Peyer's patch (tissue), 4 donors: ENCODE data around the gene C13orf46. TPM values are rescaled to one million over a fixed set of nuclear protein-coding genes. Genes with fewer than 3 reads are reported as not detected.

Experiments
- DNase-seq, 3 donors: peaks; one replicate each; pipeline ENCODE4 v3.0.0-alpha.2; 2017 to 2019
- H3K27ac ChIP-seq, 4 donors: fragments of 200-600 bp; sonication (generic); one replicate each; pipeline ENCODE4 v1.5.1; 2016 to 2019
- H3K27me3 ChIP-seq, 2 donors: fragments of 200-600 bp; sonication (generic); one replicate each; pipeline ENCODE4 v1.5.1; 2019
- H3K36me3 ChIP-seq, 3 donors: fragments of 200-600 bp; sonication (generic); one replicate each; pipeline ENCODE4 v1.5.1; 2016 to 2019
- H3K4me1 ChIP-seq, 4 donors: fragments of 200-600 bp; sonication (generic); one replicate each; pipeline ENCODE4 v1.5.1; 2016 to 2019
- H3K4me3 ChIP-seq, 4 donors: fragments of 200-600 bp; sonication (generic); 1 replicate in 3 of 4; 2 replicates in 1 of 4; pipeline ENCODE4 v1.5.1; 2016 to 2019; ENCODE audit warnings: mild to moderate bottlenecking in 1 of 4
- H3K9me3 ChIP-seq, 4 donors: fragments of 200-600 bp; sonication (generic); one replicate each; pipeline ENCODE4 v1.5.1; 2016 to 2019; ENCODE audit warnings: mild to moderate bottlenecking in 1 of 4
- CTCF ChIP-seq, 6 experiments: fragments of 450-650 bp in 4 of 6; fragments of 200-600 bp in 2 of 6; sonication (generic) in 1 of 6; IDR thresholded peaks; one replicate each; pipeline ENCODE4 v1.5.1; 2017 to 2019; ENCODE audit warnings: antibody characterized with exemption in 6 of 6, mild to moderate bottlenecking in 3 of 6, moderate library complexity in 1 of 6
- POLR2A ChIP-seq, 2 donors: fragments of 450-650 bp; IDR thresholded peaks; one replicate each; pipeline ENCODE4 v1.5.1; 2017; ENCODE audit warnings: antibody characterized with exemption in 2 of 2, mild to moderate bottlenecking in 2 of 2, moderate library complexity in 2 of 2
- total RNA-seq, 4 donors: library from RNA; depleted of rRNA; stranded (reverse); fragments of >200 nt; gene quantifications; one replicate each; pipeline ENCODE4 v1.1.0, GENCODE V29; 2016

The C13orf46 gene
- total RNA-seq, 4 donors from 2014 or later, result 0.35 to 0.83 TPM; not detected in 2

- Histone ChIP-seq H3K36me3 (no peaks in the 10 kb centered on the region), H3K4me3 (no peak overlapping the region)
- TF ChIP-seq CTCF (IDR thresholded peaks at IDR 0.05), result no peak
These were observed 27.9 kb downstream of the C13orf46 start for GRCh38 chr13:113945857-113946408.

GRCh38 chr13:113943821-113944565, 29.9 kb downstream of the C13orf46 start:
- Histone ChIP-seq H3K4me3 (no peak overlapping the region), H3K27ac (no peak overlapping the region), H3K9me3 (no peaks in the 10 kb centered on the region), H3K27me3 (no peaks in the 10 kb centered on the region), H3K36me3 (no peaks in the 10 kb centered on the region), H3K4me1 (peaks cover 0 to 10% (median 0%) of the 10 kb centered on the region in 4 donors)
- peak in 1 of 3 donors; percentile 40 for DNase-seq
- TF ChIP-seq POLR2A (IDR thresholded peaks at IDR 0.05), result no peak
- TF ChIP-seq CTCF (IDR thresholded peaks at IDR 0.05), result no peak

More at GRCh38 chr13:113945857-113946408, 27.9 kb downstream of the C13orf46 start:
- DNase-seq, result peak in 1 of 3 donors; percentile 47
- Histone ChIP-seq H3K27ac (no peak overlapping the region), H3K9me3 (no peaks in the 10 kb centered on the region), H3K27me3 (no peaks in the 10 kb centered on the region), H3K4me1 (peaks cover 0 to 6% (median 3%) of the 10 kb centered on the region in 4 donors)

- no peaks in the 10 kb centered on the region for H3K9me3 ChIP-seq
- no peak for TF ChIP-seq POLR2A (IDR thresholded peaks at IDR 0.05)
- no peak for TF ChIP-seq CTCF (IDR thresholded peaks at IDR 0.05)
- peaks cover 0 to 24% (median 0%) of the 10 kb centered on the region in 4 donors for H3K4me1 ChIP-seq
- no peaks in the 10 kb centered on the region for H3K27me3 ChIP-seq
- no peaks in the 10 kb centered on the region for H3K36me3 ChIP-seq
- DNase-seq, result peak in 1 of 3 donors; percentile 39
- H3K4me3 ChIP-seq, result no peak overlapping the region
- no peak overlapping the region for H3K27ac ChIP-seq
These were observed 31.2 kb downstream of the C13orf46 start for GRCh38 chr13:113942591-113943103.

GRCh38 chr13:113941571-113942191, 32.2 kb downstream of the C13orf46 start:
- Histone ChIP-seq H3K4me1 (peaks cover 0 to 20% (median 0%) of the 10 kb centered on the region in 4 donors), H3K4me3 (no peak overlapping the region), H3K36me3 (no peaks in the 10 kb centered on the region), H3K9me3 (no peaks in the 10 kb centered on the region), H3K27ac (no peak overlapping the region), H3K27me3 (no peaks in the 10 kb centered on the region)
- no peak for TF ChIP-seq POLR2A (IDR thresholded peaks at IDR 0.05)
- no peak for TF ChIP-seq CTCF (IDR thresholded peaks at IDR 0.05)
- DNase-seq, result peak in 1 of 3 donors; percentile 51

- Histone ChIP-seq H3K4me3 (no peak overlapping the region), H3K4me1 (peaks cover 0 to 20% (median 0%) of the 10 kb centered on the region in 4 donors), H3K36me3 (no peaks in the 10 kb centered on the region), H3K27me3 (no peaks in the 10 kb centered on the region), H3K9me3 (no peaks in the 10 kb centered on the region), H3K27ac (no peak overlapping the region)
- peak in 2 of 3 donors; percentile 61 to 72 for DNase-seq
- TF ChIP-seq POLR2A (IDR thresholded peaks at IDR 0.05) (no peak), CTCF (IDR thresholded peaks at IDR 0.05) (no peak)
These were observed 34.0 kb downstream of the C13orf46 start for GRCh38 chr13:113939944-113940297.
